Measurements from ENCODE around the gene CYP26A1.

Gene CYP26A1

GRCh38 chr10:93126483-93127052 lies 52.9 kb downstream of the CYP26A1 start:
- no peak for DNase-seq
